K562 (cell line): Measurements from ENCODE around the gene LPAR3. TPM values are rescaled to one million over a fixed set of nuclear protein-coding genes. Genes with fewer than 3 reads are reported as not detected.

Experiments used
- ATAC-seq: fragments of 200-7000 bp; cut with Tn5 transposase; 3 replicates; pipeline ENCODE4 v1.9.1; 2020; ENCODE audit warnings: moderate library complexity
- BruUV-seq: library from RNA; stranded (reverse); fragments of 400-500 nt; replicated peaks from 2 replicates; lab custom pipeline; 2021; lab: Mats Ljungman, UMichigan
- CTCF ChIA-PET: fragments of 300-600 bp; formaldehyde crosslinking; extraction: SDS; loops from one replicate; lab custom pipeline; 2021; ENCODE audit warnings: low intra/inter-chr PET ratio; lab: Yijun Ruan, JAX
- POLR2A ChIA-PET: fragments of 300-600, 350-650 bp; sonication (Branson Sonifier 250); formaldehyde crosslinking; extraction: SDS; loops from one replicate; lab custom pipeline; 2021; ENCODE audit warnings: antibody characterized with exemption, inconsistent platforms; lab: Yijun Ruan, JAX
- DNase-seq, 4 experiments: peaks; one replicate each; pipeline versions ENCODE4 v3.0.0 to v3.0.0-alpha.2; 2011 to 2018; ENCODE audit warnings: low spot score in 3 of 4, mixed read lengths in 3 of 4; ENCODE audit errors: extremely low read depth in 1 of 4
- FAIRE-seq: peaks from 2 replicates; lab custom pipeline; 2011; peaks lifted over from hg19 to GRCh38; lab: Jason Lieb, UNC
- H2AFZ ChIP-seq: 2 replicates; pipeline ENCODE4 v1.6.0; 2011; ENCODE audit warnings: low read depth, low read length, control low read depth, inconsistent platforms
- H3K27ac ChIP-seq: fragments of 200-600 bp; 3 replicates; pipeline ENCODE4 v1.8.0; 2011; ENCODE audit warnings: low read depth, mild to moderate bottlenecking, control low read depth, inconsistent platforms, low read length, moderate library complexity, mixed read lengths; ENCODE audit errors: extremely low read depth
- H3K27me3 ChIP-seq, 2 experiments: fragments of 300-600 bp in 1 of 2; 2 replicates in 1 of 2; 3 replicates in 1 of 2; pipeline versions ENCODE4 v1.6.0 to v1.8.0; 2011; ENCODE audit warnings: inconsistent platforms in 2 of 2, low read length in 2 of 2, mild to moderate bottlenecking in 1 of 2, mixed read lengths in 1 of 2, moderate library complexity in 1 of 2; ENCODE audit not compliant: control insufficient read depth in 2 of 2, insufficient read depth in 2 of 2
- H3K36me3 ChIP-seq: fragments of 300-600 bp; 3 replicates; pipeline ENCODE4 v1.8.0; 2011; ENCODE audit warnings: mild to moderate bottlenecking, low read length, inconsistent platforms; ENCODE audit not compliant: control insufficient read depth, insufficient read depth
- H3K4me1 ChIP-seq, 2 experiments: fragments of 200-600 bp in 1 of 2; replicated peaks in 1 of 2; 2 replicates in 1 of 2; 3 replicates in 1 of 2; pipeline versions ENCODE4 v1.5.1 to v1.8.0; 2011; ENCODE audit warnings: inconsistent platforms in 2 of 2, low read length in 2 of 2, mild to moderate bottlenecking in 1 of 2, mixed read lengths in 1 of 2, moderate library complexity in 1 of 2; ENCODE audit not compliant: control insufficient read depth in 2 of 2, insufficient read depth in 2 of 2
- H3K4me2 ChIP-seq: 2 replicates; pipeline ENCODE4 v1.6.1; 2011; ENCODE audit warnings: low read length, control low read depth, inconsistent platforms, mixed read lengths; ENCODE audit not compliant: insufficient read depth
- H3K4me3 ChIP-seq: fragments of 200-600 bp; sonication (generic), shearing (Covaris generic); 2 replicates; pipeline ENCODE4 v1.5.1; 2016; ENCODE audit warnings: control low read depth, inconsistent platforms
- H3K79me2 ChIP-seq: fragments of 200-600 bp; 3 replicates; pipeline ENCODE4 v1.8.0; 2011; ENCODE audit warnings: low read length, inconsistent platforms; ENCODE audit not compliant: control insufficient read depth, insufficient read depth
- H3K9ac ChIP-seq, 2 experiments: 2 replicates each; pipeline versions ENCODE4 v1.6.0 to v1.6.1; 2011; ENCODE audit warnings: low read depth in 2 of 2, low read length in 2 of 2, control low read depth in 1 of 2, inconsistent platforms in 1 of 2, mild to moderate bottlenecking in 1 of 2, mixed read lengths in 1 of 2; ENCODE audit not compliant: insufficient read depth in 1 of 2
- H3K9me1 ChIP-seq: one replicate; pipeline ENCODE4 v1.6.0; 2011; ENCODE audit warnings: inconsistent platforms, mild to moderate bottlenecking, low read length, moderate library complexity; ENCODE audit not compliant: control insufficient read depth, insufficient read depth
- H3K9me3 ChIP-seq: replicated peaks from 2 replicates; pipeline ENCODE4 v1.5.1; 2011; ENCODE audit warnings: low read depth, low read length, inconsistent platforms; ENCODE audit not compliant: control insufficient read depth, insufficient read depth
- H4K20me1 ChIP-seq: replicated peaks from 2 replicates; pipeline ENCODE4 v1.6.1; 2011; ENCODE audit warnings: low read length, inconsistent platforms, mixed read lengths; ENCODE audit not compliant: control insufficient read depth, insufficient read depth
- ASH1L ChIP-seq: fragments of 450-650 bp; IDR thresholded peaks from 2 replicates; pipeline ENCODE4 v1.6.1; 2018; ENCODE audit warnings: borderline replicate concordance, mild to moderate bottlenecking, low read depth; ENCODE audit not compliant: partially characterized antibody
- C11orf30 ChIP-seq: fragments of 450-650 bp; IDR thresholded peaks from 2 replicates; pipeline ENCODE4 v1.6.1; 2016; ENCODE audit warnings: low read depth, mild to moderate bottlenecking
- MAFF ChIP-seq: IDR thresholded peaks from 2 replicates; pipeline ENCODE4 v1.6.1; 2012; ENCODE audit warnings: low read length, improper control_type of control experiment
- MAFG ChIP-seq: fragments of 450-650 bp; conservative IDR thresholded peaks from 2 replicates; pipeline ENCODE4 v1.6.1; 2016; ENCODE audit warnings: missing genetic modification characterization, missing compliant biosample characterization
- MAFK ChIP-seq: IDR thresholded peaks from 2 replicates; pipeline ENCODE4 v1.6.1; 2011; ENCODE audit warnings: low read length, improper control_type of control experiment
- MYNN ChIP-seq, 2 experiments: sonication (generic); formaldehyde crosslinking in 1 of 2; IDR thresholded peaks; 2 replicates each; pipeline versions ENCODE4 v1.5.0 to v1.6.1; 2016 to 2020; ENCODE audit warnings: antibody characterized with exemption in 1 of 2, missing genetic modification reagents in 1 of 2
- PPARD ChIP-seq: fragments of 250-450 bp; sonication (Bioruptor Pico); IDR thresholded peaks from 2 replicates; pipeline ENCODE4 v1.8.0; 2022; ENCODE audit warnings: inconsistent platforms, mild to moderate bottlenecking, moderate library complexity
- TBP ChIP-seq: optimal IDR thresholded peaks from 2 replicates; pipeline ENCODE3; 2011; ENCODE audit warnings: low read depth, low read length, improper control_type of control experiment
- ZNF316 ChIP-seq: fragments of 450-650 bp; IDR thresholded peaks from 2 replicates; pipeline ENCODE4 v1.6.1; 2016
- WGBS: fragments of 100-300 bp; shearing (Covaris generic); methylation state at CpG from one replicate; pipeline ENCODE4 v1.1.6; 2016; ENCODE audit warnings: low coverage, mixed read lengths; ENCODE audit not compliant: insufficient coverage; ENCODE audit errors: missing lambda C conversion rate; 5-methylcytosine and 5-hydroxymethylcytosine counted together
- in situ Hi-C: fragments of 300-500 bp; cut with MboI; formaldehyde crosslinking; loops from 4 replicates; pipeline ENCODE4 v1.15.0; 2018; ENCODE audit warnings: inconsistent platforms, mixed read lengths
- intact Hi-C: fragments of 100-400 bp; cut with micrococcal nuclease; formaldehyde crosslinking; loops from 2 replicates; pipeline ENCODE4 v1.14.2; 2022
- polyA plus RNA-seq, 8 experiments: library from polyadenylated mRNA; depleted of rRNA in 4 of 8; stranded (reverse) in 5 of 8; unstranded in 3 of 8; fragments of >200 nt; fragmentation: Nextera tagmentation in 2 of 8; fragmentation: Illumina TruSeq in 1 of 8; extraction: Ambion mirVana in 2 of 8; extraction: Trizol in 1 of 8; gene quantifications; 2 replicates each; pipeline versions ENCODE4 v1.2.1 to v1.2.3, GENCODE V29; 2011 to 2014; ENCODE audit warnings: inconsistent platforms in 1 of 8, missing spikeins in 1 of 8
- total RNA-seq, 7 experiments: library from RNA; depleted of rRNA in 6 of 7; stranded (reverse); fragments of >200 nt in 6 of 7; fragmentation: Illumina TruSeq in 2 of 7; extraction: Trizol in 2 of 7; gene quantifications; 2 replicates each; pipeline versions ENCODE4 v1.2.1 to v1.2.3, GENCODE V29; 2011 to 2021; ENCODE audit warnings: low replicate concordance in 1 of 7

LPAR3 gene
- total and polyA plus RNA-seq, 9 of the 15 experiments (the other 6 are each of a cell fraction or from before 2014, with no cell fraction given): 0.11 TPM; not detected in 8

DNA sequence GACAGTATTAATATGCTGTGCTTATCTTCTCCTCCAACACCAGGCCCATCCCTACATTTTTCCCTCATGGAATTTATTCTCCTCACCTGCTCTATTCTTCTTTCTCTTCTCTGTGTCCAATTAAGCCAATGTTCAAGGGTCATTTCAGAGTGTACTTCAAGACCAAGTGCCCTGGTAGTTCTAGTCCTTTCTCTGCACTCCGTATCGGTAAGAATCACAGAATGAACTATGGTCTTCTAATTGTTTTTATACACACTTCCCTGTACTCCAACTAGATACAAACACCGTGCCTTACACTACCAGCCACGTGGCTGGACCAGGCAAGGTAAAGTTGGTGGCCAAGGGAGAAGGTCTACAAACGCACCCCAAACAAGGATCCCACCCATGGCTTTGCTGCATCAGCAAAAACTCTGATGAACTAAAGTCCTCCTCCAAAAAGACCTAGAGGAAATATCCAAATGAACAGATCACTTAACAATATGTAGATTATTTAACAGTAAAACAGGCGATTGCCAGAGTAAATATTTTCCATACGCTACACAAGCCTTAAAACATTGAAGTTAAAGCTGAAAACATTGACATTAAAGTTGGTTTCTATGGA is 40.1 kb upstream of the LPAR3 start:
- POLR2A ChIA-PET: no interaction called here
- H3K4me3 ChIP-seq: no peak overlapping the region
- BruUV-seq: no TSS peak
- WGBS: 0% methylated on average over 7 of the region's 7 CpGs
- no peaks in the 10 kb centered on the region for H4K20me1 ChIP-seq
- H3K4me2 ChIP-seq: no peak overlapping the region
- no peaks in the 10 kb centered on the region for H3K9me1 ChIP-seq
- in situ Hi-C loops (loop anchor here (25.0 kb wide), 1 partner anchor 1021 kb away; no protein-coding TSS in a partner anchor), intact Hi-C loops (loop anchor here (10.0 kb wide), 2 partner anchors 308 to 1028 kb away; no protein-coding TSS in a partner anchor)
- peaks cover 0 to 5% of the 10 kb centered on the region in 2 experiments; a peak in 1 of 5 replicates for H3K27me3 ChIP-seq
- H3K9me3 ChIP-seq: no peaks in the 10 kb centered on the region
- no peak overlapping the region for H2AFZ ChIP-seq
- no peak overlapping the region for H3K9ac ChIP-seq
- no peaks in the 10 kb centered on the region for H3K4me1 ChIP-seq
- no peaks in the 10 kb centered on the region for H3K36me3 ChIP-seq
- DNase-seq (no peak), ATAC-seq (no peak), FAIRE-seq (no peak)
- no peaks in the 10 kb centered on the region for H3K79me2 ChIP-seq
- H3K27ac ChIP-seq: no peak overlapping the region
- TF ChIP-seq MAFF: peak; percentile 51; the same call in 1 of the 2 replicates
- peak; percentile 53 for TF ChIP-seq MAFK
- no peak for TF ChIP-seq ASH1L
- no peak for TF ChIP-seq TBP
- peak; percentile 69 for TF ChIP-seq ZNF316
- no peak for TF ChIP-seq PPARD (CRISPR knock-in tag)
- peak; percentile 48; the same call in 1 of the 2 replicates for TF ChIP-seq C11orf30
- no peak for TF ChIP-seq MYNN (IDR thresholded peaks at IDR 0.05)
- TF ChIP-seq MYNN (CRISPR knock-in tag; IDR thresholded peaks at IDR 0.05): no peak
- TF ChIP-seq MAFG (tag): peak; percentile 63
- CTCF ChIA-PET: no interaction called here
